ENCODE measurements around the gene NACA.
"Not testable (repeated sequence)": the region's sequence is repeated elsewhere in the genome, so short reads cannot be mapped to it uniquely, and the experiment has no call there.

The NACA gene

DNA sequence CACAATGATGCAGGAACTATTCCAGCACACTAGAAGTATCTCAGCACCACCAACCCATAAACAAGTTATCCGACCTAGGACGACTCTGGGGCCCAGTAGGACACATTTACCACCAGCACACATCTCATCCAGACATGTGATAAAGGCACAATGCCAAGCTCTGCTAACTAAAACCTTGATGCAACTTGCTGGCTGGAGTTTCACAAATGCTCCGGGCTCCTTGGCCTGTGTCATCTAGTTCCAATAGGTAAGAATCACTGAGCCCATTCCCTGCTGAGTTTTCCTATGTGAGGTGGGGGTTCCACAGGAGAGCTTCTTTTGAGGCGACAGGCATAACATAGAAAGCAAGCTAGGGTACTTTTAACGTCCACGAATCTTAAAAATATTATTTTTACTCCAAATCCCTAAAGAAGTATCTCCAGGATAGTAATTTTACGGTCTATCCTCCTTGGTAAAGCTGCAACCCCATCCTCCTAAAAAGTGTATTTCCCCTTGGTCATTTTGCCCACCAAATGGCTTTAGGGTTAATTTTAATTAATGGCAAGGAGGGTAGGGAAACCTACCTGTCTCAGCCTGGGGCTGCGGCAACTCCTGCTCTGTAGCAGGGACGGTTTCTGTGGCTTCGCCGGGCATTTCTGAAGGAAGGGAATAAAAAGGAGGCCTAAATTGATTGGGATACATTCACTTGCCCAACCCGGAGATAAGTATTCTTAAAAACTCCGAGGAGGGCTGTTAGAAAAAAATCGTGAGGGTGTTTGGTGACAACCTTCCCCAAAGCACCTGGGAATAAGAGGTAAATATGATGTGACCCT is 1.0 kb downstream of the NACA start:
- peak; percentile 38 for DNase-seq

DNA sequence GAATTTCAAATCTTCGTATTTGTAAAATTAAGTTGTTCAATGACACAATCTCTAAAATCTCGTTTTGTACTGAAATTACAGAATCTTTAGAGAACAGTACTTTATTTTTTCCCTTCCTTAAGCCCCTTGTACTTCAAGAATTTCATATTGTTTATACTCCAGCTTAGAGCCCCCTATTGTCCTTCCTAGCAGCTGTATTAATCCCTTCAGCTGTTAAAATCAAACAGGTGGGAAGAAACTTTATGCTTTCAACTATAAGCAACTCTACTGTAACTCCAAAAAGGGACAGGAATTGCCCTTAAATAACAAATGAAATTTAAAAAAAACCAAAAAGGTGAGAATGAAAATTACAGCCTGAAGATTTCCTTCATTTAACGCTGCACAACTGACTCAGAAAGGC is 1.7 kb downstream of the NACA start:
- DNase-seq = peak; percentile 35

DNA sequence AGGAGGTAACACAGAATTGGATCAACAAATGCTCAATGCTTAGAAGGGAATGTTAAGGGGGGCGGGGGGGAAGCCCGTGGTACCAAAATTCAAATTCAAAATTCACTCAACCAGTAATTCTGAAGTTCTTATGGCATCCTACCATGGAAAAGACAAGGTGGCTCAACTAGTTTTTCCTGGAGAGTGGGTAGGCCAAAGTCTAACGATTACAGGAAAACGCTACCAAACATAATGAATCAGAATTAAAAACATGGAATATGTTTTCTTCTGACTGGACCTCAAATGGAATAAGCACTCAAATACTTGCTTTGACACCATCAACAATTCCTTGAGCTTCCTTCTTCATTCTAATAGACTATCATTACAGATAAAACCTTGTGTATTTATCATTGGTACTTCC is 2.3 kb downstream of the NACA start:
- no peak for DNase-seq

DNA sequence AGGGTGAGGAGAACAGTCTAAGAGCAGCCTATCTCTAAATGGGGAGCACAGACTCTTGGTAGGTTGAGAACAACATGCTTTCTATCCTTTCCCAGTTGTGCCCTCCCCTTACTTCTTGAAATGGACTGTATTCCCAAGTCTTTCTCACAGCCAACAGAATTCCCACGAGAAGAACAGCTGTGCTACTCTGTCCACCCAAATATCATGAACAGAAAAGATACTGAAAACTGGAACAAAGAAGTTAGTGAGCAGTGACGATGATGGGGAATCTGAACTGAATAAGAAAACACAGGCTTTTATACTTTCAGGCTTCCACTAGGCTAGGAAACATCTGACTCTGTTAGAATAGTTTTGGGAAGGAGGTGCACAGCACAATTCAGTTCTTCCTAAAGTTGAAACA is 3.4 kb downstream of the NACA start:
- no peak for DNase-seq

DNA sequence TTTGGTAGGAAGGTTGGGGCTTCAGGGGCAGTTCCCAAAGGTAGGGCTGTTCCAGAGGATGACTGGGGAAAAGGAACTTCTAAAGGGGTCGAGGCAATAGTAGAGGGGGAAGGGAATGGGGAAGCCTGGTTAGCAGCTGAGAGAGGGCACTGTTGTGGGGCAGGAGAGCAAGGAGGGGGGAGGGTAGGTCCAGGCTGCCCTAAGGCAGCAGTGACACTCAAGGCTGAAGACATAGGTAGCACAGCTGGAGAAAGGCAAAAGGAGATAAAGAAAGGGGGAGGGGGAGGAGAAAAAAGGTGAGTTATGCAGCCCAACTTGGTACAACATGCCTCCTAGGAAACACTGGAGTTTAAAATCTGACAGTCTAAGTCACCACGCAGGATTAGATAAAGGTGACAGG is 3.9 kb downstream of the NACA start:
- DNase-seq = no peak

DNA sequence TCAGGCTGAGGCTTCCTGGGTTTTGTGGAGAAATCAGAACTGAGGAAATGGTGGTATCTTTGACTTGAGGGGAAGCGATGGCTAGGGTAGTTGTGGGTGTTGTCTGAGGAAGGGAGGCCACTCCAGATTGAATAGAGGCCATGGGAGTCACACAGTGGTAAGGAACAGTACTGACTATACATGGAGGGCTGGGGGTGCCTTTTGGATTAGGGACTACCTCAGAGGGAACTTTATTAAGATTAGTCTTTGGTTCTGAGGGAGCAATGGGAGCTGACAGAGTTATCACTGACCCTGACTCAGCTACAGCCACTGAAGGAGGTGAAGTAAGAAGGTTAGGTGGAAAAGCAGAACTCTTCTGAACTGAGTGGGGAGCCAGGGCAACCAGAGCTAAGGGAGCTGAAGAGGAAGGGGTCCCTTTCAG is 4.4 kb downstream of the NACA start:
- no peak for DNase-seq

DNA sequence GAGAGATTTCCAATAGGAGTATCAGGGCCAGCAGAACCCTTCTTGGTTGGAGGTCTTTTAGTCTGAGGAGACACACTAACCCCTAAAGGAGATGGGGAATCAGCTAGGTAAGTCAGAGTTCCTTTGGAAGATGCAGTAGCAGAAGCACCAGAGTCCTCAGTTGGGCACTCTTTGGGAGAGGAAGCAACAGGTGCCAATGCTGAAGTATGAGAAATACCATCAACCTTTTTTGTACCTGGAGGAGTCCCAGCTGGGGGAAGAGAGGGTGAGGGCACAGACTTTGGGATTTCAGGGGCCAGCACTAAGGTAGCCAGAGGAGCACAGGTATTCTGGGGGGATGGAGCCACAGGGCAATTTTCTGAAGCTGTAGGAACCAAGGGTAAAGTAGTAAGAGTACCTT is 6.0 kb downstream of the NACA start:
- no peak for DNase-seq

DNA sequence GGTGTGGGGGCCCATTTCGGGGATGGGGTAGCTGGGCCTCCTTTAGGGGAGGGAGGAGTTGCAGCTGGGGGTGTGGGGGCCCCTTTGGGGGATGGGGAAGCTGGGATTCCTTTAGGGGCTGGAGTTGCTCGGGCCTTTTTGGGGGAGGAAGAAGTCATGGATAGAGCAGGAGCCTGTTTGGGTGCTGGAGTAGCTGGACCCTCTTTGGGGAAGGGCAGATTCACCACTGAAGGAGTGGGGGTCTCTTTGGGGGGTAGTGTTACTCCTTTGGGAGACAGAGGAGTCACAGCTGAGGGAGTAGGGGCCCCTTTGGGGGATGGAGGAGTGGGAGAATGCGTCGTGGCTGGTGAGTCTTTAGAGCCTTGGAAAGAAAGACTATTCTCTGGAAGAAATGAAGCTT is 6.5 kb downstream of the NACA start:
- no peak for DNase-seq

DNA sequence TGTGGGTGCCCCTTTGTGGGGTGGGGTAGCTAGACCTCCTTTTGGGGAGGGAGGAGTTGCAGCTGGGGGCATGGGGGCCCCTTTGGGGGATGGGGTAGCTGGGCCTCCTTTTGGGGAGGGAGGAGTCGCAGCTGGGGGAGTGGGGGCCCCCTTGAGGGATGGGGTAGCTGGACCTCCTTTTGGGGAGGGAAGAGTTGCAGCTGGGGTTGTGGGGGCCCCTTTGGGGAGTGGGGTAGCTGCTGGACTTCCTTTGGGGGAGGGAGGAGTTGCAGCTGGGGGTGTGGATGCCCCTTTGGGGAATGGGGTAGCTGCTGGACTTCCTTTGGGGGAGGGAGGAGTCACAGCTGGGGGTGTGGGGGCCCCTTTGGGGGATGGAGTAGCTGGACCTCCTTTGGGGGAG is 7.0 kb downstream of the NACA start:
- no peak for DNase-seq

DNA sequence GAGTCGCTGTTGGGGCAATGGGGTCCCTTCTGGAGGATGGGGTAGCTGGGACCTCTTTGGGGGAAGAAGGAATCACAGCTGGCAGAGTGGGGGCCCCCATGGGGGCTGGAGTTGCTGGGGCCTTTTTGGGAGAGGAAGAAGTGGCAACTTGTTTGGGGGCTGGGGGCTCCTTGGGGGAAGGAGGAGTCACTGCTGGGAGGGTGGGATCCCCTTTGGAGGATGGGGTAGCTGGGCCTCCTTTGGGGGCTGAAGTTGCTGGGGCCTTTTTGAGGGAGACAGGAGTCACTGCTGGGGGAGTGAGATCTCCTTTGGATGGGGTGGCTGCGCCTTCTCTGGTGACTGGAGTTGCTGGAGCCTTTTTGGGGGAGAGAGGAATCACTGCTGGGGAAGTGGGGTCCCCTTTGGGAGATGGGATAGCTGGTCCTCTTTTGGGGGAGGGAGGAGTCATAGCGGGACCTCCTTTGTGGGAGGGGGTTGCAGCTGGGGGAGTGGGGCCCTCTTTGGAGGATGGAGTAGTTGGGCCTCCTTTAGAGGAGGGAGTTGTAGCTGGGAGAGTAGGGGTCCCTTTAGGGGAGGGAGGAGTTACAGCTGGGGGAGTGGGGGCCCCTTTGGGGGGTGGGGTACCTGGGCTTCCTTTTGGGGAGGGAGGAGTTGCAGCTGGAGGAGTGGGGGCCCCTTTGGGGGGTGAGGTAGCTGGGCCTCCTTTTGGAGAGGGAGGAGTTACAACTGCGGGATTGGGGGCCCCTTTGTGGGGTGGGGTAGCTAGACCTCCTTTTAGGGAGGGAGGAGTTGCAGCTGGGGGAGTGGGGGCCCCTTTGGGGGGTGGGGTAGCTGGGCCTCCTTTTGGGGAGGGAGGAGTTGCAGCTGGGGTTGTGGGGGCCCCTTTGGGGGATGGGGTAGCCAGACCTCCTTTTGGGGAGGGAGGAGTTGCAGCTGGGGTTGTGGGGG is 7.9 kb downstream of the NACA start:
- DNase-seq = no peak

DNA sequence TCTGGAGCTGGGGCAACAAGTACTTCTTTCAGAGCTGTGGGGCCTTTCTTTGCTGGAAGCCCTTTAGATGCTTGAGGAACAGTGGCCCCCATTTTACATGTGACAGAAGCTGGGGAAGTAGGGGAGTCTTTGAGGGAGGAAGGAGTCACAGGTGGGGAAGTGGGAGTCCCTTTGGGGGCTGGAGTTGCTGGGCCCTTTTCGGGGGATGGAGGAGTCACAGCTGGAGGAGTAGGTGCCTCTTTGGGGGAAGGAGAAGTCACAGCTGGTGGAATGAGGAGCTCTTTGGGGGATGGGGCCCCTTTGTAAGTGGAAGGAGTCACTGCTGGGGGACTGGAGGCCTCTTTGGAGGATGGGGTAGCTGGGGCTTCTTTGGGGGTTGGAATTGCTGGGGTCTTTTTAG is 8.6 kb downstream of the NACA start:
- no peak for DNase-seq

DNA sequence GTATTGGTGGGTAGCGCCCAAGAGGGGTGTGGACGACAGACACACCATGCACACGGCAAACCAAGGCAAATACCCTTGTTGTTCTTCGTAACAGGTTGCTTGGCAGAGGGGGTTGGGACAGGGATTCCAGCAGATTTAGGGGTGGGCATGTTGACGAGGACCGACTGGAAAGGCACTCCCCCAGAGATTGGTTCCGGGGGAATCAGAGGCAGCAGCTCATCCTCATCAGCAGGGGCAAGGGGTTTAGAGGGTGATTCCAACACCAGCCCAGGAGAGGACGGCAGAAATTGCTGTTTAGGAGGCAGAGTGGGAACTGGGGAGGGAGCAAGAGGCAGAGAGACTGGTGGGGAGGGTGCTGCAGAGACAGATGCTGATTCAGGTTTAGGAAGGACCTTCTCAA is 9.3 kb downstream of the NACA start:
- no peak for DNase-seq

DNA sequence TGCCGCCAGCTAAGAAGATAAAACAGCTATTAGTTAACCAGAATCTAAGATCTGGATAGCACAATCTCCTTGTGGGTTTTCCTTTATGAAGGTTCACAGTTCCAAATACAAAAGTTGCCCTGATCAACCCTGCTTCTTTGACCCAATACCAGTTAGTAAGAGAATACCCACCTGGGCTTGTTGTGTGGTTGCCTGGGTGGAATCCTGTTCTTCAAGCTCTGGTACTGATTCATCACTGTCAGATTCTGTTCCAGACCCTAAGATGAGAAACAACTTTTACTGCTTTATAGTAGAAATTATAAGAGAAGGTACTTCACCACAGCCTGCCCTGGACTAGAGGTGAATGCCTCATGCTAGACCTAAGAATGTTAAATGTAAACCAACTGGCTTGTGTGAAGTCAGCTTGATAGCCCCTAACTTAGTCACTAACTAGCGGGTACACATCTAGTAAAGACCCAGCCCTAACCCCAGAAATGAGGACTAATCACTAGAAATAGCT is 10.6 kb downstream of the NACA start:
- DNase-seq = no peak

DNA sequence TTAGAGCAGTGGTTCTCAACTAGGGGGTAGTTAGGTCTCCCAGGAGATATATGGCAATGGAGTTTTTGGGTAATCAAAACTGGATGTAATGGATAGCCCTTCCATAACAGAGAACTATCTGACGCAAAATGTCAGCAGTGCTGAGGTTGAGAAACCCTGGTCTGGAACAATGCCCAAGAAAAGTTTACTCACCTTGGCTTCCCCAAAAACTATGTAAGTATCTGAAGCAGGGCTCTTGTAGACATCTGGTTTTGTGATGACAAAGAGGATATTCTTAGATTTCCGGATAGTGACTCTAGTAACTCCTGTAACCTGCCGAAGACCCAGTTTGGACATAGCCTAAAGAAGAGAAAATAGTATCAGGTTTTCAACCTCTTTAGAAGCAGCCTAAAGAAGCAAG is 11.8 kb downstream of the NACA start:
- DNase-seq = no peak

DNA sequence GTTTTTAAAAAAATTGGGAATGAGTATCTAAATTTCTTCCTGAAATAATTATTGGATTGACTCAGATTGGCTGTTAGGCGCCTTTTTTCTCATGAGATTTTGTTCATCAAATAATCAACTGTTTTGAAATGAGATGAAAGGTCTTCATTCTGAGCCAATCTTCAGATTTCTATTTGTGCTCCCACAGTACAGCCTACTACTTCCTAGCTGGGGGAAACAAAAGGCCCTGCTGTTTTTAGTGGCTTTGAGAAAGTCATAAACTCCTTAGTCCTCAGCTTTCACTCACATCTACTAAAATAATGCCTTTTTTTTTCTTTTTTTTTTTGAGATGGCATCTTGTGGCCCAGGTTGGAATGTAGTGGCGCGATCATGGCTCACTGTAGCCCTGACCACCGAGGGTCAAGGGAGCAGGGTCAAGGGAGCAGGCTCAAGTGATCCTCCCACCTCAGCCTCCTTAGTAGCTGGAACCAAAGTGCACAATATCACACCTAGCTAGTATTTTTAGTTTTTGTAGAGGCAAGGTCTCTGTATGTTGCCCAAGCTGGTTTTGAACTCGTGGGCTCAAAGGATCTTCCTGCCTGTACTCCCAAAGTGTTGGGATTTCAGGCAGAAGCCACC is 15.2 kb downstream of the NACA start:
- DNase-seq = no peak

DNA sequence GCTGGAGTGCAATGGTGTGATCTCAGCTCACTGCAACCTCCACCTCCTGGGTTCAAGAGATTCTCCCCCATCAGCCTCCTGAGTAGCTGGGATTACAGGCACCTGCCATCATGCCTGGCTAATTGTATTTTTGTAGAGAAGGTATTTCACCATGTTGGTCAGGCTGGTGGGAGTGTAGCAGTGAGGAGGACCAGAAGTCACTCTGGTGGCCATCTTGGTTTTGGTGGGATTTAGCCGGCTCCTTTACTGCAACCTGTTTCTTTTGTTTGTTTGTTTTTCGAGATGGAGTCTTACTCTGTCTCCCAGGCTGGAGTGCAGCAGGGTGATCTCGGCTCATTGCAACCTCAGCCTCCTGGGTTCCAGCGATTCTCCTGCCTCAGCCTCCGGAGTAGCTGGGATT is 20.6 kb downstream of the NACA start:
- DNase-seq = not testable (repeated sequence)

DNA sequence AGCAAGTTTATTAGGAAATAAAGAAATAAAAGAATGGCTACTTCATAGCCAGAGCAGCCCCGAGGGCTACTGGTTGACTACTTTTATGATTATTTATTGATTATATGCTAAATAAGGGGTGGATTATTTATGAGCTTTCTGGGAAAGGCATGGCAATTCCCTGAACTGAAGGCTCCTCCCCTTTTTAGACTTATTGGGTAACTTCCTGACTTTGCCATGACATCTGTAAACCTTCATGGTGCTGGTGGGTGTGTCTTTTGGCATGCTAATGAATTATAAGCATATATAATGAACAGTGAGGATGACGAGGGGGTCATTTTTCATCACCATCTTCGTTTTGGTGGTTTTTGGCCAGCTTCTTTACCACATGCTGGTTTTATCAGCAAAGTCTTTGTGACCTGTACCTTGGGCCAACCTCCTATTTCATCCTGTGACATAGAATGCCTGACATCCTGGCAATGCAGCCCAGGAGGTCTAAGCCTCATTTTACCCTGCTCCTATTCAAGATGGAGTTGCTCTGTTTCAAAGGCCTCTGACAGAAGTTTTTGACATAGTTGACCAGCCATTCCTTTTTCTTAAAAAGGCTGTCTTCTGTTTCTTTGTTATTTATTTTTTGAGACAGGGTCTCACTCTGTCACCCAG is 26.0 kb downstream of the NACA start:
- no peak for DNase-seq

DNA sequence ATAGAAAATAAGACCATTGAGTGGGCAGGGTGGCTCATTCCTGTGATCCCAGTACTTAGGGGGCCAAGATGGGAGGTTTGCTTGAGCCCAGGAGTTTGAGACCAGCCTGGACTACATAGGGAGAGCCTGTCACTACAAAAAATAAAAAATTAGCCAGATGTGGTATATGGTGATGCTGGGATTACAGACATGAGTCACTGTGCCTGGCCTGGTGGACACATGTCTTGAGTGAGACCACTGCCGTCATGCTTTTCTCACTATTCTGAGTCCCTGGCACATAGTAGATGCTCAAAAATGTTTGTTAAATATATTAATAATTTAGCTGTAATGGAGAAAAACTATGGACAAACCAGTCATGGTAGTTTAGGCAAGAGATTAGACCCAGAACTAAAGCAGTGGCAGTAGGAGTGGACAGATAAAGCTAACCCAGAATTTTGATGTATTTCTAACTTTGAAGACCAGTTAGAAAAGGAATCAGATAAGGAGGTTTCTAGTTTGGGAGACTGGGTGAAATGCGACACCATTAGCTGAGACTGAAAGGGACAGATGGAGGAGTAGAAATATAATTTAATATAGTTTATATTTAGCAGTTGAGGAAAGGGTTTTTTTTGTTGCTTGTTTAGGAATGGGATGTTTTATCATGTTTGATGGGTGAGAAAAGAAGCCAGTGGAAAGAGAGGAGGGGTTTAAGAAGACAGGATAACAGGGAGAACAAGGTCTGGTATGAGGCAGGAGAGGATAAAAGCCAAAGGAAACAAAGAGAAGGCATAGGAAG is 29.6 kb downstream of the NACA start:
- no peak for DNase-seq

DNA sequence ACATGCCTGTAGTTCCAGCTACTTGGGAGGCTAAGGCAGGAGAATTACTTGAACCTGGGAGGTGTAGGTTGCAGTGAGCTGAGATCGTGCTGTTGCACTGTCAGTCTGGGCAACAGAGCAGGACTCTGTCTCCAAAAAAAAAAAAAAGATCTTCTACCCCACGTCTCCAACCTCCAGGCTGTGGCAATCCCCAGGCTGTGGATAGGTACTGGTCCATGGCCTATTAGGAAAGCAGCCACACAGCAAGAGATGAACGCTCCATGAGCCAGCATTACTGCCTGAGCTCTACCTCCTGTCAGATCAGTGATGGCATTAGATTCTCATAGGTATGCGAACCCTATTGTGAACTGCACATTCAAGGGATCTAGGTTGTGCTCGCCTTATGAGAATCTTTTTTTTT is 30.9 kb downstream of the NACA start:
- DNase-seq = no peak

DNA sequence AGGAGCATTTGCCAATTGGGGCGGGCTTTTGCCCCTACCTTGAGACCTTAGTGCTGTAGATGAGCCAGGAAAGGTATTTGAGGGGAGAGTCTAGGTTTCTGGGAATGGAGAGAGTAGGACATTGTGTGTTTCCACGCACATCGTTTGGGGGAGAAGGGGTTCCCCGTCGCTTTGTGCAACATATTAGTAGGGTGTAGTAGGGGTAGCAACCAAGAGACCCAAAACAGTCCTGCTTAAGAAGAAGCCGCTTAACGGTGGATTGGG is 36.3 kb downstream of the NACA start:
- no peak for DNase-seq

DNA sequence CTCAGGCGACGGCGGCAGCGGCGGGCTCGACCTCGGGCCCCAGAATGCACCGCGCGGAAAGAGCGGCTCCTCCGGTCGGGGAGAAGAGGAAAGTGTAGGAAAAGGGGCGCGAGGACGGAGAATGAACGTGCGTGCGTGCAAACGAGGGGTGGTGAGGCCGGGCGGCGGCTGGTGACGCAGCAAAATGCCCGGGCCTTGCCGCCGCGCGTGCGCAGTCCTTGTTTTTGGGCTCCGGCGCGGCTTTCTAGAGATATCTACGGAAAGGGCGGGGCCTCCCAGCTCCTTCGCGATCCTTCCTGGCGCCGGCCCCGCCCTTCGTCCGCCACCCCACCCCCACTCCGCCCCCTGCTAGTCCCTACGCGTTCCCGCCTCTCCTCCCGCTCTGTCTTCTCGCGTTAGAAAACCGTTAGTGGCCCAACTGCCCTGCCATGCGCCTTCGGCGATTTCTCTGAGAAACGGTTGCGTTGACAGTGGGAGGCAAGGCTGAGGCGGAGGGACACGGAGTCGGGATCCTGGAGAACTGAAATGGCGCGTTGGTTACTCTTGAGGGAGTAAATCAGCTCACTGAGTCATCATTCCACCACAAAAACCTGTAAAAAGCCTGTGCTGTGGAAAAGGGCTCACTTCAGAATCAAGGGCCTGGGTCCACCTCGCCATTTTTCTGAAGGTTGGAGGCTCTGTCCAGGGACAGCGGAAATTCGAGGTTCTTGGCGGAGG is 36.8 kb downstream of the NACA start, which contains the start of gene PTGES3:
Gene PTGES3, minus strand, starts transcription at position 156 of the 717 bp plus-strand sequence. CDS start 285 bp downstream, outside the sequence.
- peak; percentile 99 for DNase-seq
